ENCODE data around the gene ZNF33B.
"Not testable (repeated sequence)": the region's sequence is repeated elsewhere in the genome, so short reads cannot be mapped to it uniquely, and the experiment has no call there.

Gene ZNF33B

DNA sequence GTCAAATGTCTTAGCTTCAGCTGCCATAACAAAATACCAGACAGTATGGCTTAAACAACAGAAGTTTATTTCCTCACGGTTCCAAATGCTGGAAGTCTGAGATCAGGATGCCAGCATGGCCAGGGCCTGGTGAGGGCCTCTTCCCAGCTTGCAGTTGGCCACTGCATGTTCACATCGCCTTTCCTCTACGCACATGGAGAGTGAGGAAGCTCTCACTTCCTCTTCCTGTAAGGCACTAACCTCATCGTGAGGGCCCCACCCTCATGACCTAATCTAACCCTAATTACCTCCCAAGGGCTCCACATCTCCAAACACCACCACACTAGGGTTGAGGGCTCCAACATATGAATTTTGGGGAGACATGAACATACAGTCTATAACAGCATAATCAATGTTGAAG lies 14.4 kb downstream of the ZNF33B start:
- H3K4me3 ChIP-seq (ENCODE audit: low read depth, low read length): no peak overlapping the region
- DNase-seq (ENCODE audit: low read depth): no peak

DNA sequence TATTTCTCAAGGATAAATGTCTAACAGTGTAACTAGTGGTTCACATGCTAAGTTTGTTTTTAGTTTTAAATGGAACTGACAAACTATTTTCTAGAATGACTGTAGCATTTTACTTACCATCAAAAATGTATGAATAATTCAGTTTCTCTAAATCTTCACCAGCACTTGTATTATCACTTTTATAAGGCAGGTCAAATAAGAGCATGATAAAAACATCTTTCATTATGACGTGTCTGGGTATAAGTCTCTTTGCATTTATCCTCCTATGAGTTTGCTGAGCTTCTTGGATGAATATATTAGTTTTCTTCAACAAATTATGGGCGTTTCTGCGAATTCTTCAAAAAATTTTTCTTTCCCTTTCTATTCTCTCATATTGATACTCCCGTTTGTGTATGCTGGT lies 19.9 kb downstream of the ZNF33B start:
- no peak overlapping the region for H3K4me3 ChIP-seq (ENCODE audit: low read depth, low read length)
- DNase-seq (ENCODE audit: low read depth): no peak

DNA sequence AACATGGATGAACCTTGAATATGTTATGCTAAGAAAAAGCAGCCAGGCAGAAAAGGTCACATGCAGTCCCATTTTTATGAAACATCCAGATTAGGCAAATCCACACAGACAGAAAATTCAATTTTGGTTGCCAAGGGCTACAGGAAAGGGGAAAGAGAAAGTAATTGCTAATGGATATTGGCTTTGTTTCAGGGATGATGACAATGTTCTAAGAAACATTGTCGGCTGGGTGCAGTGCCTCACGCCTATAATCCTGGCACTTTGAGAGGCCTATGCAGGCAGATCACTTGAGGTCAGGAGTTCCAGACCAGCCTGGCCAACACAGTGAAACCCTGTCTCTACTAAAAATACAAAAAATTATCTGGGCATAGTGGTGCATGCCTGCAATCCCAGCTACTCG lies 23.0 kb downstream of the ZNF33B start:
- no peak overlapping the region for H3K4me3 ChIP-seq (ENCODE audit: low read depth, low read length)
- DNase-seq (ENCODE audit: low read depth): no peak

DNA sequence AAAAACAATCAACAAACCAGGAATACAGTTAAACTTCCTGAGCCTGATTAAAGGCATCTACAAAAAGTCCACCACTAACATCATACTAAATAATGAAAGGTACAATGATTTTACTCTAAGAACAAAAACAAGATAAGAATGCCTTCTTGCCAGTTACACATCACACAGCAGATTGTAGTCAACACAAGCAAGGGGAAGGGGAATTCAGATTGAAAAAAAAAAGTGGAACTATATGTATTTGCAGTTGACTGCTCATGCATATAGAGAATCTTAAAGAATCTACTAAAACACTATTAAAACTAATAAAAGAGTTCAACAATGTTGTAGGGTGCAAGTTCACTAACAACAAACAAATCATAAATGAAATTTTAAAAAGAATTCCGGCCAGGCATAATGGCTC lies 28.5 kb downstream of the ZNF33B start:
- DNase-seq (ENCODE audit: low read depth): no peak
- no peak overlapping the region for H3K4me3 ChIP-seq (ENCODE audit: low read depth, low read length)

DNA sequence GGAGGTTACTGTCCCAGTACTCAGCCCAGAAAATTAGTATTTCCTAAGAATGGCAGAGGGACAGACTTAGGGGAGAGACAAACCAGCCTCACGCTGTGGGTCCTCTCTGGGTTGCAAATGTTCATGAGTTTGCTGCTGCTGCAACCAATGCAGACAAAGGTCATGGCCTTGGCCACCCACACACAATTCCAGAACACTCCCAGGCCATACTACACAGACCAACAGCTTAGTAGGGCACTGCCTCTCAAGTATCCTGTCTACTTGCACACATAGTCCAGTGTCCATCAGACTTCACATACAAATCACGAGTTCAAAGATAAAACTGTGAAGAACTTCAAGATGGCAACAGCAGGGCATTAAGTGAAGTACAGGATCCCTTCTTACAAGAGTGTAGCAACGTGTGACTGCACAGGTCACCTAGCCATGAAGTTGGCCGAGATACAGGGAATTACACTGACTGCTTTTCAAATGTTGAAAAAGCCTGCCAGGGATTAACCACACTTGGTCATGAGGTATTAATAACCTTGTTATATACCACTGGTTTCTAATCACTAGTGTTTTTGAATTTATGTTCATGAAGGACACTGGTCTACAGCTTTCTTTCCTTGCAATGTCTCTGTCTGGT lies 40.0 kb downstream of the ZNF33B start:
- no peak overlapping the region for H3K4me3 ChIP-seq (ENCODE audit: low read depth, low read length)
- DNase-seq (ENCODE audit: low read depth): no peak

DNA sequence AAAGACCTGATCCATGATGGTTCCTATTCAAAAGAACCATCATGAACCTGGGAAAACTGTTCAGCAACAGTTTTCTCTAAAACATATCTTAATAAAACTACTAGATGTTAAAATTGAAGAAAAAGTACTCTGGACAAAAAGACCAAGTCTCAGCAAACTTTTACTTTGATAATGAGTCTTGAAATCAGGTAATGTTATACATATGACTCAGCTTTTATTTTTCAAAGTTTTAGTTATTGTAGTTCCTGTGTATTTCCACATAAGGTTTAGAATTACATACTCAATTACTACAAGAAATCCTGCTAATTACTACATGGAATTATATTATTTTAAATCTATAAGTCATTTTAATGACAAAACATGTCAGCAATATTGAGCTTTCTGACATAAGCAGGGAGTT lies 42.2 kb downstream of the ZNF33B start:
- no peak for DNase-seq (ENCODE audit: low read depth)
- H3K4me3 ChIP-seq (ENCODE audit: low read depth, low read length): no peak overlapping the region

DNA sequence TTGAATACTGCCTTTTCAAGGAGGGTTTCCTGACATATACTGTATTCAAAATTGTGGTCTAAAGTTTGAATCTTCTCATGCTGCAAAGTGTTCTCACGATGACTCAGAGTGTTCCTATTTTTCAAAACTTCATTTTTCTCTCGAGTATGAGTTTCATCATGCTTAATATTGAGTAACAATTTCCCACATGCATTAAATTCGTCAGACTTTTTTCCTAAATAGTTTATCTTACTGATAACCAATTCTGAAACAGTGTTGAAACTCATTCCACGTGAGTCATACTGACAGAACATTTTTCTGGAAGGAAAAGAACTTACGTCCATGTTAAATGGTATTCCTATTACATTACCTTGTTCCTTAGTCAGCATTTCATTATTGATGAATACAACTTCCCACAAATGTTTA lies 44.1 kb downstream of the ZNF33B start:
- no peak overlapping the region for H3K4me3 ChIP-seq (ENCODE audit: low read depth, low read length)
- no peak for DNase-seq (ENCODE audit: low read depth)

DNA sequence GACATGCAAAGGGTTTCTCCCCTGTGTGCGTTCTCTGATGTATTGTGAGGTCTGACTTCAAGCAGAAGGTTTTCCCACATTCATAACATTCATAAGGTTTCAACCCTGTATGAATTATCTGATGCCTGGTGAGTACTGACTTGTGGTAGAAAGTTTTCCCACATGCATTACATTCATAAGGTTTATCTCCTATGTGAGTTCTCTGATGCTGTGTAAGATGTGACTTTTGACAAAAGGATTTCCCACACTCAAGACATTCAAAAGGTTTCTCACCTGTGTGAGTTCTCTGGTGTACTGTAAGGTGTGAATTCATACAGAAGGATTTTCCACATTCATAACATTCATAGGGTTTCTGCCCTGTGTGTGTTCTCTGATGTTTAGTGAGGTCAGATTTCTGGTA lies 45.1 kb downstream of the ZNF33B start:
- no peak overlapping the region for H3K4me3 ChIP-seq (ENCODE audit: low read depth, low read length)
- DNase-seq (ENCODE audit: low read depth): no peak

DNA sequence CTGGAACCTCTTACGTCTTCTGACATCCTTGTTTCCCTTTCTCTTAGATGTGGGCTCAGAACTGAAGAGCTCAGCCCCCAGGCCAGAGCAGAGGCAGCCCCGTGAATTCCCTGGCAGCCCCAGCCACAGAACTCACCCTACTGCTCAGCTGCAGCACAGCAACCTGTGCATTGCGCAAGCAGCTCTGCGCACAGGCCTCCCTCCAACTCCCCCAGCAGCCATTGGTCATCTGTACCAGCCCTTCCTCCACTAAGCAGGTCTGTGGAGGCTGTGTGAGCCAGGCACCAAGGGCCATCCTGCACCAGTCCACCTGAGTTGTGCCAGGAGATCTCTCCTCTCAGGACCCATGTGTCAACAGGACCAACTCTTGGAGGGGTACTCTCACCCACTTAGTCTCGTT lies 54.5 kb downstream of the ZNF33B start:
- DNase-seq (ENCODE audit: low read depth): no peak
- no peak overlapping the region for H3K4me3 ChIP-seq (ENCODE audit: low read depth, low read length)

DNA sequence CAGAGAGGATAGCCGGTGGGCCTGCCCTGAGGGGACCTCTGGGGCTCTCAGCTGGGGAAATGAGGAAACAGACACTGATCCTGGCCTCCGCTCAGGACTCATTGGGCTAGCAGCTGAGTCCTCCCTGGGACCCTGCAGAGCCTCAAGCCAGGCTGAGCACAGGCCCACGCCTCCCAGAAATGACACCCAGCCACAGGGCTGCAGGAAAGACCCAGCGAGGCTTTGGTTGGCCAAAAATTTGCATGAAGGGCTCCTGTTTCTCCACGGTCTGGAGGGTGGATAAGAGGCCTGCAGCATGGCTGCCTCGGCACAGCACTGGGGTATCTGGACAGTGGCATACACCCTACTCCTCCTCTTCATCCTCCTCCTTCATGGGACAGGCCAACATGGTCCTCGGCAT lies 60.4 kb downstream of the ZNF33B start:
- H3K4me3 ChIP-seq (ENCODE audit: low read depth, low read length): no peak overlapping the region
- DNase-seq (ENCODE audit: low read depth): no peak

DNA sequence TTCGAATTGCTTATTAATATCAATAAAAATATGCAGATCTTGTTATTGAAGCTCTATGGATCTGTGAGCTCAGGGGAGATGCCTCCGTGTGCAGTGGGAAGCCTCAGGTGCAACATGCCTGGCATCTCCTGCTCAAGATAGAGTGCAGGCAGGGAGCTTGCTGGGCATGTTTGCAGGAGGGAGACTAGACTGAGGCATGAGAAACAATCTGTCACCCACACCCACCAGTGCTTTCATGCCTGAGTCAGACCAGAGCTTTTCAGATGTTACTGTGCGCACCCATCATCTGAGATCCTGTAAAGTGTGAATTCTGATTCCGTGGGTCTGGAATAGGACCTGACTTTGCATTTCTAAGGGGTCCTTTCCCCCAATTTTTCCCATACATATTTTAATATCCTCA lies 62.0 kb downstream of the ZNF33B start:
- DNase-seq (ENCODE audit: low read depth): no peak
- no peak overlapping the region for H3K4me3 ChIP-seq (ENCODE audit: low read depth, low read length)

DNA sequence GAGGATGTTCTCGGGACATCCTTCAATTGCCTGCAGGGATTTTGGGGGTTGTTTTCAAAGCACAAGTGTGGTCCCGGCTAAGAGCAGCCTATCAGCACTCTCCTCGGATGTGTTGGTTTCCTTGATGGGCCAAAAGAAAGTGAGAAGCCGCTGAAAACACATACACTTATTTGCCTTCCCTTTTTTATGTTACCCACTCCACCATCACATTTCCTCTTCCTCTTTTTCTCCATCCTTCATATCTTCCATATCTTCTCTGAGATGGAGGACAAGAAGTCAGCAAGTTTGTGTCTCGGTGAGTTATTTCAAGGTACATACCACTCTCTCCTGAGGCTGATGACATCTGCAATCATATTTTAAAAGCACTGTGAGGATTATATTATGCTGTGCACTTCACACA lies 64.0 kb downstream of the ZNF33B start:
- no peak for DNase-seq (ENCODE audit: low read depth)
- H3K4me3 ChIP-seq (ENCODE audit: low read depth, low read length): no peak overlapping the region

DNA sequence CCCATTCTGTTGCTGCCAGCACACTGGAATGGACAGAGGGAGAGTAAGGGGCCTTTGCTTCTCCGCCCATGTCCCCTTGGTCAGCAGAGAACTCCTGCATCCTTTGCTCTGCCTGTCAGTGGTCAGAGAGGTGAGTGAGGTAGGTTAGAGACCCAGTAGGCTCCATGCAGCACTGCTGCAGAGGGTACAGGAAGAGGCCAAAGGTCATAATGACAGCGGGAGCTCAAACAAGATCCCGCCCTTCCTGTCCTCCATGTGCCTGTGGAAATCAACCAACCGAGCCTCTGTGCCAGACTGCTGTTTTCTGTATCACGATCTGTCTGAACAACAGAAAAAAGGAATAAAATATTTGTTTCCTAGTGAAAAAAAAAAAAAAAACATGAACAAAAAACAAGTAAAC lies 81.4 kb downstream of the ZNF33B start:
- DNase-seq (ENCODE audit: low read depth): no peak
- H3K4me3 ChIP-seq (ENCODE audit: low read depth, low read length): no peak overlapping the region

DNA sequence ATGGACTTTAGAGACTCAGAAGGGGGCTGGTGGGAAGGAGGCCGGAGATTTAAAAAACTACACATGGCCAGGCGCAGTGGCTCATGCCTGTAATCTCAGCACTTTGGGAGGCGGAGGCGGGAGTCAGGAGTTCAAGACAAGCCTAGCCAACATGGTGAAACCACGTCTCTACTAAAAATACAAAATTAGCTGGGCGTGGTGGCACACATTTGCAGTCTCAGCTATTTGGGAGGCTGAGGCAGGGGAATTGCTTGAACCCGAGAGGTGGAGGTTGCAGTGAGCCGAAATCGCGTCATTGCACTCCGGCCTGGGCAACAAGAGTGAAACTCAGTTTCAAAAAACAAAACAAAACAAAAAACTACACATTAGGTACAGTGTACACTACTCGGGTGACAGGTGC lies 84.8 kb downstream of the ZNF33B start:
- not testable (repeated sequence) for H3K4me3 ChIP-seq (ENCODE audit: low read depth, low read length)

DNA sequence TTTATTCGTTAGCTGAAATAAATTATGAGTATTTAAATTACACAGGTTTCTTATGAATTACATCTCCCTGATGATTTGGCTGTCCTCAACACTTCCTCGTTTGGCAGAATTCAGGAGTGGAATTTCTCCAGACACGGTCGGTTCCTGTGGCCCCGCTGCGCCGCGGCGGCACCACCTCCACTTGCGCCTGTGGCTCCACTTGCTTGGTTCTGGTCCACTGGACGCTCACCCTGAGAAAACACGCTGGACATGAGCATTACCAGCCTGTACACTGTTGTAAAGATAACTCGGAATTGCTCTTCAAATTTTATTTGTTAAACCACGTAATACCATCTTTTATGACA lies 85.3 kb downstream of the ZNF33B start:
- peak overlapping the region; percentile 58 for H3K4me3 ChIP-seq (ENCODE audit: low read depth, low read length)
- no peak for DNase-seq (ENCODE audit: low read depth)

More for the DNA sequence above, 84.8 kb downstream of the ZNF33B start:
- DNase-seq (ENCODE audit: low read depth): not testable (repeated sequence)

DNA sequence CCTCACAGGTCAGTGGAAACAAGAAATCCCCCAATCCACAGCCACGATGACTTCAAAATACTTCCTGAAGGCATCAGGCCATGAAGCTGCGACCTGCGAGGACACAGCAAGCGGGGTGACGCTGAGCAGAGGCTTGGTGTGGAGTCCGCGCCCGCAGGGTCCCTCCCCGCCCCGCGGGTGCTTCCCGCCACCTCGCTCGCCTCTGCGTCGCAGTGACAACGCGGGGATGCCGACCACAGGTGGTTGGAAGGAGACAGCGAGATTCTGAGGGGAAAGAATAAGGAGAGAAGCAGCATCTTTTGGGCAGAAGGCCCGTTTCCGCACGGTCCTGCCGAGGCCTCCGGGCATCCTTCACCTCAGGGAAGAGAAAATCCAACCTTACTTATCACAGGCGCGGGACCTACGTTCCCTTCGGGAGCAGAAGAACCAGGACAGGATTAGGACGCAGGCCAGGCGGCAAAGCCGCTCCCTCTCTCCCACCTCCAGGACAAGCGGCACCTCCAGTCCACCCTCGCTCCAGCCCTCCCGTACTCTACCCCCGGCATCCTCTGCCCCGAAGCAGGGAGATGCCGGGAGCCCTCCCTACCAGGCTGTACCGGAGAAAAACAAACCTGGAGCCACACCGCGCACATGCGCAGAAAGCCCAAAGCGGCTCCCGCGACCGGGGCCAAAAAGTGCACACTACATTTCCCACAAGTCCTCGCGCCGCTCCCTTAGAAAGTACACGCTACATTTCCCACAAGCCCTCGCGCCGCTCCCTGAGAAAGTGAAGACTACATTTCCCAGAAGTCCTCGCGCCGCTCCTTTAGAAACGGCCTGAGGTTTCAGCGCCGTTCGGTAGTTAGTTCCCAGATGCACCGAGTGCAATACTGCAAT lies 85.9 kb downstream of the ZNF33B start:
- H3K4me3 ChIP-seq (ENCODE audit: low read depth, low read length): peak overlapping the region; percentile 58

DNA sequence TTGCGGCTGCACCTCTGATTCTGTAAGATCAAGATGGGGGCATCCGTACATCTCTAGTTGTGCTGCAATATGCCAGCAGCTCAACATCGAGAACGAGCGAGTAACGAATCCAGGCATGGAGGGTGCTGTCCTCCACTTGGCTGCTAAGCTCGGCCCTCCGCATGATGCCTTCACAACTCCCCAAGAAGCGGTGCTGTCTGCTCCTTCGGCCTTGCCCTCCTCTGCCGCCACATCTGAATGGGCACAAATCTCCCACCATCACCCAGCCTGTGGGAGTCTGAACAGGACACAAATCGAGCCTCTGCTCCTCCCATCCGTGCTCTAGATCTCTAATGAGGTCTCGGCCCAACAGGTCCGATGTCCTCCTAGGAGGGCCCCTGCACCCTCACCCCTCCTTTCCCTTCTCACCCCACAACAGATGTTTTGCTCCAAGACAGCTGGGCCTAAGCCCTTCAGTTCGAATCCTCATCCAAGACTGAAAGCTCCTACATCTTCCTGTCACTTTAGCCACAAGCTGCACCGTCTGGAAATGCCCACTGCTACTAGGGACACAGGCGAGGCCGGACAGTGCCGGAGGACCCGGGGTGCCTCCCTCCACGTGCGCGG lies 86.7 kb downstream of the ZNF33B start:
- DNase-seq (ENCODE audit: low read depth): no peak
- peak overlapping the region; percentile 58 for H3K4me3 ChIP-seq (ENCODE audit: low read depth, low read length)

More for the DNA sequence above, 85.9 kb downstream of the ZNF33B start:
- DNase-seq (ENCODE audit: low read depth): peak; percentile 91

DNA sequence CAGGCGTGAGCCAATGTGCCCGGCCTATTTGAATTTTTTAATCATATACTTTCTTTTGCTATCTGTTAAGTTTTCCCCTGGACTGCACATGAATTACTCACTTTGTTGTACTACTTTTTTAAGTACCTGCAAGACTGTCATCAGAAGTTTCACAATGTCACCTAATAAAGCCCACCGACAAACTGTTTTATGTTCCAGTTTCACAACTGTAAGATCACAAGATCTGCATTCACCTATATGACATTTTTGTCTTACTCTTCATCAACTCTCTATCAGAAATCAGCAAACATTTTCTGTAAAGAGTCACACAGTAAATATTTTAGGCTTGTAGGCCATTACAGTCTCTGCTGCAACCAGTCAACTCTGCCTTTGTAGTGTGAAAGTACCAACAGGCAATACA lies 88.5 kb downstream of the ZNF33B start:
- DNase-seq (ENCODE audit: low read depth): no peak
- no peak overlapping the region for H3K4me3 ChIP-seq (ENCODE audit: low read depth, low read length)

DNA sequence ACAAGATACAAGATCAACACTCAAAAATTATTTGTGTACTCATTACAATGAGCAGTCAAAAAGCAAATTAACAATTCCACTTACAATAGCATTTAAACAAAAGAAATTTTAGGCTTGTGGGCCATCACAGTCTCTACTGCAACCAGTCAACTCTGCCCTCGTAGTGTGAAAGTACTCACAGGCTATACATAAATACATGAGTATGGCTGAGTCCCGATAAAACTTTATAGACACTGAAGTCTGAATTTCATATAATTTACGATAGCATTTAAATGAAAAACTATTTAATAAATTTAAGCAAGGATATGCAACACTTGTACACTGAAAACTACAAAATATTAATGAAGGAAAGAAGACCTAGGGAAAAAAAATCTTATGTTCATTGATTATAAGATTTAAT lies 90.1 kb downstream of the ZNF33B start:
- no peak overlapping the region for H3K4me3 ChIP-seq (ENCODE audit: low read depth, low read length)
- no peak for DNase-seq (ENCODE audit: low read depth)

DNA sequence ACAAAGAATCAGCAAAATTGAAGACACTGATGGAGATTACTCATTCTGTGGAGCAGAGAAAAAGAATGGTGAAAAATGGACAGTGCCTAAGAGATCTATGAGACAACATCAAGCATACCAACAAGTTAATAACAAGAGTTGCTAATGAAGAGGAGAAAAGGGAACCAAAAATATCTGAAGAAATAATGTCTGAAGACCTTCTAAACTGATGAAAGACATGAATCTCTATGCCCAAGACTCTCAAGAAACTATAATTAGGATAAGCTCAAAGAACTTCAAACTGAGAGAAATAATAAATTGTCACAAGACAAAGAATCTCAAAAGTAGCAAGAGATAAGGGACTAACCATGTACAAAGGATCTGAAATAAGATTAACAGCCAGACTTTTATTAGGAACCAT lies 93.4 kb downstream of the ZNF33B start:
- H3K4me3 ChIP-seq (ENCODE audit: low read depth, low read length): no peak overlapping the region
- no peak for DNase-seq (ENCODE audit: low read depth)

DNA sequence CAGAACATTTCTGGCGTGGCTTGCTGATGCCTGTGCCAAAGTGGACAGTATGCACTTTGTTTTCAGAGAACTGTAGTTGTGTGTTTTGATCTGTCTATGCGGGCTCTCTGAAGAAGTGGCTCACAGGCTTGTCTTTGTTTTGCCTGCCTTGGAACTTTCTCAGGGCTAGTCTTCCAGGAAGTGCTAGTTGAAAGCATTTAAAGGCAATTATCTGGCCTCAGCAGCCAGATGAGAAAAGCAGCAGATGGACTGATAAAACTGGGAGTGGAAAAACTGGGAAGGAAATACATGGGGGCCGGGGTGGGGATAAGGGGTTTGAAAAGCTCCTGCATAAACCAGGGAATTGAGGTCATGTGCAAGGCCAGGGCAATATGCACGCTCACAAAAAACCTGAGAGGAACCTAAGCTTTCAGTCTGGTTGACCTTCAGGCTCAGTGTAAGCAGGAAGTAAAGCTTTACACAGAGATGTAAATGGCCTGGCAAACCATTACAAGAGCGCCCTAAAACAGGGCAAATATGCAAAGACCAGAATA lies 94.5 kb downstream of the ZNF33B start:
- no peak overlapping the region for H3K4me3 ChIP-seq (ENCODE audit: low read depth, low read length)
- DNase-seq (ENCODE audit: low read depth): no peak
